GM11168 (cell line): Measurements from ENCODE around the gene SPTLC2.

Experiments
- in situ Hi-C: fragments of 300-500 bp; cut with MboI; formaldehyde crosslinking; loops from one replicate; pipeline ENCODE4 v1.12.0; 2022; ENCODE audit warnings: low sequenced_read_pairs; ENCODE audit not compliant: unreplicated experiment

Gene SPTLC2

DNA sequence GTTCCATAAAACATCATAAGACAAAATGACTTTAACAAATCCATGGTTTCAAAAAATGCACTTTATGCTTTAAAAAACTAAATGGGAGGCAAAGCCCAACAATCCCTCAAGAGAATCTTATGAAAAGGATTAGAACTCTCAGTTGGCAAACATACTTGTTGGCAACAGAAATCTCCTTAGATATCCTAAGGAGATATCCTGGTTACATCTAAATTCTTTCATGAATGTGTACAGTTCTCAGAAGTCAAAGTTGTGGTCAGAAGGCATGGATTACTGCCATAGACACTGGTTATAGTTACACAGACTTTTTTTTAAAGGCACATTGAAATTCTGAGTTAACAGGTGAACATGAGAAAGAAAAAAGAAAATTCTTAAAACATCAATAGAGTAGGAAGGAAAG lies 100.3 kb downstream of the SPTLC2 start:
- in situ Hi-C loops: no loop called here

DNA sequence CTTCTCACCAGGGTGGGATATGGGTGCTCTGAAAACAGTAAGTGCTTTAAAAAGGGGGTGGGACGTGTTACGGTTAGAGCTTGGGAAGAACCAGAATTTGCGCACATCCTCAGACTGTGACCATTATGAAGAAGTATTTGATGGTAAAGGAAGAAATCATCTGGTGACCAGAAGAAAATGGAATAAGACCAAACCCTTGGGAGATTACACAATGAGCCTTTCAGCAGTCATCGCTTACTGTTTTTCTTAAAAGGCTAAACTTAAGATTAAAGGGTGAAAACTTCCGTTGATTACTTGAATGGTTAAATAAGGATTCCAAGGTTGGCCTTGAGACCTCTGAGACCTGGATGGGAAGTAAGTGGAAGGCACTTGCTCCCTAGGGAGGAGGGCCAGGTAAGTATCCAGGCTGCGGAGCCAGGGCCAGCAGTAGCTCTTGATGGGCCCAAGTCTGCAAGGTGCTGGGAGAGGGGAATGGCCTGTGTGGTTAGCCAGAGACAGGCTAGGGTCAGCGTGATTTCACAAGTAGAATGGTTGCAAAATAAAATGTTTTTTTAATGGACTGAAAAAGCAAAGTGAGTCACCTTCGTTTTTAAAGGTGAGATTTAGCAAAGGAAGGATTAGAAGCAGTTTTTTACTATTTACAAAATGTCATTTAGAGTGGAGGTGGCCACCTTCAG lies 104.8 kb downstream of the SPTLC2 start:
- in situ Hi-C loops: no loop called here

DNA sequence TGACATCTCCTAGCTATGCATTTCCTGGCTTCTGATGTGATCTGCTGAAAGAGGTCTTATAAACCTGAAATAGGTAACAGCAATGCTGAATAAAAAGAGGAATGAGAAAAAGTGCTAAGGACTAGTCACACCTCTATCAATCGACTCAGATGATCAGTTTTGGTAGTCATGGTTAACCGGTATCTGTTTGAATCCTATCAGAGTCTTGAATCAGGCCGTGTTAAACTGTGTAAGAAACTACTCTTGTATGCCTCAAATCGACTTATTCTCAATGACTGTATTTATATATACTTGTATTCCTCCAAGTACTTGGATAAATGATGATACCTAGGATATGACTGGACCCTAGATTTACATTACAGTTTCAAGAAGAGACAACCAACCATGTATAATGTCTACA lies 107.1 kb downstream of the SPTLC2 start:
- in situ Hi-C loops: no loop called here

DNA sequence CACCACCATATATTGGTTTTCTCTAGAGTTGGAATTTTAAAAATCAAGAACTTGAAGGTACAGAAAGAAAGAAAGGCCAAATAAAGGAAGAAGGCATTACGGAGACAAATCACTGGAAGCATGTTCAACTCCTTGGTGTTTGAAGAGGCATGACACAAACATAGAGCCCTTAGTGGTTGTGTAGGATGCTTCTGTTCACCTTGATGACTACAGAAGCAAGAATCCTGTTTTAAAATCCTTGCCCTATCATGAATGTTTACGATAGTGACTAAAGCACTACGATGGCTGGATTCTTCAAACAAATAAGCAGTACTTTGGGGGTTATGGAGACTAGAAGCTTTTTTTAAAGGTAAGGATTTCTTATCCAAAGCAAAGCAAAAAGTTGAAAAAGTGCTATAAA lies 107.6 kb downstream of the SPTLC2 start:
- in situ Hi-C loops: no loop called here

DNA sequence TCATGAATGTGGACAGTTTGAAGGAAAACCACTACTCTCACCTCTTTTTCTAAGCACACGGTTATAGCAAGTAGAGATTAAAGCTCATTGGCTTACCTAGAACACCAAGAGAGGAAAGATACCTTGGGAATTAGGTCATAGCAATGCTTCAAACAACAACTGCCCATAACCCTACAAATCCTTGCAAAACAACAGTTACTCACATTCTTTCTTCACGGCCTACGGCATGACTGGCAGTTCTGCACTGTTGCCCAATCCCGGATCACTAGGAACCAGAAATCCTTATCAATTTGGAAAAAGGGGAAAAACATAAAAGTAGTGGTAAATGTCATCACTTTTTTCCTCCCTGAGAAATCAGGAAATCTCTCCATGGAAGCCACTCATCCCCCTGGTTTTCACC lies 108.2 kb downstream of the SPTLC2 start:
- in situ Hi-C loops: no loop called here

DNA sequence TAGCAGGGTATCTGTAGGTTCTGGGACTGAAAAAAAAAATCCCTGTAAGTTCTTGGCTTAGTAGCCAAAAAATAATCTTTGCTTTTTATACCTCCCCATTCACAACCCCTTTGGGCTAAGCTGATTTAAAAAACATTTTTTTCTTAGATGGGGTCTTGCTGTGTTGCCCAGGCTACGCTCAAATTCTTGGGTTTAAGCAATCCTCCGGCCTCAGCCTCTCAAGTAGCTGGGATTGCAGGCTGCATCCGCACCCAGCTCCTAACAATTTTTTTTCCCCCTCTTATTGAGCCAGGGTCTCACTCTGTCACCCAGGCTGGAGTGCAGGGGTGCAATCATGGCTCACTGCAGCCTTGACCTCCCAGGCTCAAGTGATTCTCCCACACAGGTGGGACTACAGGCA lies 108.7 kb downstream of the SPTLC2 start:
- in situ Hi-C loops: no loop called here

DNA sequence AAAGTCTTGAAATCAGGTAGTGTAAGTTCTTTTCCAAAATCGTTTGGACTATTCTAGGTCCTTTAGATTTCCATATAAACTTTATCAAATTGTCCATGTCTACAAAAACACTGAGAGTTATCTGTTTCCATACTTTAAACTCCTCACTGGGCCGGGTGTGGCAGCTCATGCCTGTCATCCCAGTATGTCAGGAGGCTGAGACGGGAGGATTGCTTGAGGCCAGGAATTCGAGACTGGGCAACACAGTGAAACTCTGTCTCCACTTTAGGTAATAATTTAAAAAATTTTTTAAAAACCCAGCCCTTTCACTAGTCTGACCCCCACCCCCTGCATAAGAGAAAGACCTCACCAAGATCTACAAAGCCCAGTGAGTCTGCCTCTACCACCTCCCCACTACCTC lies 111.4 kb downstream of the SPTLC2 start:
- in situ Hi-C loops: no loop called here

DNA sequence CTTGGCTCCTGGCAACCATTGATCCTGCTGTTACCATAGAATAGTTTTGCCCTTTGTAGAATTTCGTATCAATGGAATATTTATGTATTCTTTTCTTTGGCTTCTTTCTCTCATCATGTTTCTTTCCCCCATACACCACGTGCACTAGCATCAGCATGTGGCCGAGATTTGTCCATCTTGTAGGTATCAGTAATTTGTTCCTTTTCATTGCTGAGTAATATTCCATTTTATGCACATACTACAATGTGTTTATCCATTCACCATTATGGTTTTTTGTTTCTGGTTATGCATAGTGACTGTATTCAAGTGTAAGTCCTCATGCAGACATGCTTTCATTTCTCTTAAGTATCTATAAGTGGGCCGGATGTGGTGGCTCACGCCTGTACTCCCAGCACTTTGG lies 113.3 kb downstream of the SPTLC2 start:
- in situ Hi-C loops: no loop called here

DNA sequence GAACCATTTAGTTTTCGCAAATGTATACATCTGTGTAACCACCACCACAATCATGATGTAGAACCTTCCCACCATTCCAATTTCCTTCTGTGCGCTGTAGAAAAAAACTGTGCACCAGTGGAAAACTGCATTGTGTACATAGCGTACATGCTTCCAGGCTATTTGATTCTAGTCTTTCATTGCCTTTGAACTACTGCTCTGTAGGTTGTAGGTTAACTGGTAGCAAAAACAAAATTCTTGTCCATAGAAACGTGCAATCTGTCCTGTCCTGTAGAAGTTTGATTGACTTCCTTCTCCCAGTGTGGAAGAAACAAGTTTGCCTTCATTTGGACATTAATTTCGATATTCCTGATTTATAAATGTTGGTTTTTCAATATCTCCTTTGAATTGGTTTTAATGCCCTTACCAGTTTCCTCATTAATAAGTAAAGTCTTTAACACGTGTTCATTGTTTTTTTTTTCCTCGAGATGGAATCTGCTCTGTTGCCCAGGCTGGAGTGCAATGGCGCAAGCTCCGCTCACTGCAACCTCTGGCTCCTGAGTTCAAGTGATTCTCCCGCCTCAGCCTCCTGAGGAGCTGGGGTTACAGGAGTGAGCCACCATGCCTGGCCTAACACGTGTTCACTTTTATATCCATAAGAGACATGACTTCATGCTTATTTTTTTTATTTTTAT lies 114.2 kb downstream of the SPTLC2 start:
- in situ Hi-C loops: no loop called here

DNA sequence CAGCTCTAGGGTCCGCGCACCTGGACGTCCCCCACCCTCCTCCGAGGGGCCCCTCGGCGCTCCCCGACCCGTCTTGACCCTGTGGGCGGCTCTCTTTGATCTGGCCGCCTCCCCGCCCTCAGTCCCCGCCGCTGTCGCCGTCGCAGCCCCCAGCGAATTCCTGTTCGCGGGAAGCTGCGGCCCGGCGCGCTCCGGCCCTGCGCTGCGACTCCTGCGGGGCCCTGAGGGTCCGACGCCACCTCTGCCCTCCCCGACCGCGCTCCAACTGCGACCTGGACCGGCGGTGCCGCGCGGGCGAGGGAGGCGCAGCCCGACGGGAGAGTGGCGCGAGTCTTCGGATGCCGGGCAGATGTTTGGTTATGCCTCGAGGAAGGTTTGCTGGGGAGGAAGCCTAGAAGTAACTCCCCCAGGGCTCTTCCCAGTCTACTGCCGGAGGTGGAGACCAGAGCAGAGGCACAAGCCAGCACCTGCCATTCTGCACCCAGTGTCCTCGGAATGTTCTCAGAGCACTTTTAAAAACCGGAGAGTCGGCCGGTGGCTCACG lies 117.4 kb downstream of the SPTLC2 start:
- in situ Hi-C loops: no loop called here

DNA sequence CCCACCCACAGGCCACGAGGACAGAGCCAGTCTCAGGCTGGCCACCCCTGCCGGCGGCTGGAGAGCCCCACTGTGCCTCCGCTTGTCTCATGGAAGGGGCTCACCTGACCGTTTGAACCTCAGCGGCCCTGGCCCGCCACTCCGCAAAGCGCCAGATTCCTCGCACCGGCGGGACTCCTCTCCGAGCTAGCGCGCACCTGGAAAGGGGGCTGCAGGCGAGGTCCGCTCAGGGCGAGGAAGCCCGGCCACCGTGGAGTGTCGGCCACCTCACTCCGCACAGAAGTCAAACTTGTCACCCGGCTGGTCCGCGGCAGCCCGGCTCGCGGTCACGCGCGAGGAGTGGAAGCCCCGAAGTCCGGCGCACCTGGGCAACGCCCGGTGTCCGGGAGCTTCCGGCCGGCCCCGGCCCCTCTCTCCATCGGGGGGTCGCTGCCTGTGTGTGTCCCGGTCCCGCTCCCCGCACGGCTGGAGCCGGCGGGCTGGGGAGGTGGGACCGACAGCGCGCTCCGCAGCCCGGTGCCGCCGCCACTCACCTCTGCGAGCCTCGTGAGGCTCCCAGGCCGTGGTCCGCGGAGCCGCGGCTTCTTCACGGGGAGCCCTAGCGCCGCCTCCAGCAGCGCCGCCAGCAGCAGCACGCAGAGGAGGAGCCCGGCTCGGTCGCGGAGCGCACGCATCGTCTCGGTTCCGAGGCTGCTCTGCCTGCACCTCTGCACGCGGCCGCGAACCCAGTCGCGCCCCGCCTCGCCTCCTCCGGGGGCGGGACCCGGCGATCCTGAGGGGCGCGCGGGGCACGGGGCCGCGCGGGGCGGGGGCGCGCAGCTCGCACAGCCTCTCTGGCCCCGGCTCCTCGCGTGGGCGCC lies 118.1 kb downstream of the SPTLC2 start, which contains the start of gene ISM2:
Gene ISM2, minus strand, starts transcription at position 697 of the 860 bp plus-strand sequence. Its CDS starts 23 bp downstream, at position 674.
- in situ Hi-C loops: no loop called here

DNA sequence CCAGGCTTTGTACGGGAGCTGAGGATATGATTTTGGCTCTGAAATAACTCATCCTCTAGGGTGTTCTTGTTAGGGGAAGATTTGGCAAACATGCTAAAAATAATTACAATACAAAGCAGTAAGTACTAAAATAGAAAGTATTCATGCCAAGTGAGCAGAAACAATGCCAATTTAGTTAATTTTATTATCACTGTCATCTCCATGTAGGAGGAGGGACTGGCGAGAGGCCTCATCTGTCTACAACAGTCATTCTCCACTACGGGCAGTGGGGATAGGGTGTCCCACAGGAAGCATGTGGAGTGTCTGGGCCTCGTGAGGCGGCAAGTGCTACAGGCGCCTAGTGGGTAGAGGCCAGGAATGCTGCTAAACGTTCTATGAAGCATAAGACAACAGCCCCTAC lies 121.1 kb downstream of the SPTLC2 start:
- in situ Hi-C loops: no loop called here

DNA sequence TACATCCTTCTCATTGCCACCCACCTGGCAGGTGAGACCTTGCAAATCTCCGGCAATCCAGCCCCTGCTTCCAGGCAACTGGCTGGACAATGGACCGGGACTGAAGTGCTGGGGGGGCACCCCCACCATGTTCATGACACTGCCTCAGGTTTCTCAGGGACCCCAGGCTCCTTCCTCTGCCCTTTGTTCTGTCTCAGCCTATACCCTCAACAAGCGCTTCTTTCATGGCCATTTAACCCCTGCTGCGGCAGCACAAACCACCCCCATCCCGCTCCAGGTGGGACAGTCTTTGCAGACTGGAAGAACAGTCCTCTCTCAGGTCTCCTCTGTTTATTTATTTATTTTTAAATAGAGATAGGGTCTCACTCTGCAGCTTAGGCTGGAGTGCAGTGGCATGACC lies 125.4 kb downstream of the SPTLC2 start:
- in situ Hi-C loops: no loop called here

DNA sequence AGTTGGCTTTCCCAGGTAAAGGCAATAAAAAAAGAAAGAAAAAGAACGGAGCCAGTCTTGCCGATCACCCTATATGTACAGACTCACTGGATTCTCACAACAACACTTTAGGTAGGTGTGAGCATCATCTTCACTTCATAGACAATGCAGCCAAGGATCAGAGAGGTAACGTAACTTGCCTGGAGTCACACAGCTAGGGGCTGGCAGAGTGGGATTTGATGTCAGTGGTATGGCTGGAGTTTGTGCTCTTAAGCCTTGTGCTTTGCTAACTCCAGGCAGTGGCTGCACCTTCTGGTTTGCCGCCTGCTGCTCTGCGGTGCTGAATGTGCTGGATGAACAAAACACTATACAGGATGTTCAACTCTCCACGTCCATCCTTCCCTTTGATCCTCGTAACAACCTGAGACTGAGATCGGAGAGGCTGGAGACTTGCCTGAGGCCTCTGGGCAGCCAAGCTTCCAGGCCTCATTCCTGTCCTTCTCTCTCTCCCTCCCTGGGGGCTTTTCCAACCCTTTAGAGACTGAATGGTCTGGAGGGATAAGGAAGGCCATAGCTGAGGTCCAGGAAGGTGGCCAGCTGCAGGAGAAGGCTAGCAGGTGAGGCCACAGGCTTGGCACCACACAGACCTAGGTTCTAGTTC lies 126.0 kb downstream of the SPTLC2 start:
- in situ Hi-C loops: no loop called here

DNA sequence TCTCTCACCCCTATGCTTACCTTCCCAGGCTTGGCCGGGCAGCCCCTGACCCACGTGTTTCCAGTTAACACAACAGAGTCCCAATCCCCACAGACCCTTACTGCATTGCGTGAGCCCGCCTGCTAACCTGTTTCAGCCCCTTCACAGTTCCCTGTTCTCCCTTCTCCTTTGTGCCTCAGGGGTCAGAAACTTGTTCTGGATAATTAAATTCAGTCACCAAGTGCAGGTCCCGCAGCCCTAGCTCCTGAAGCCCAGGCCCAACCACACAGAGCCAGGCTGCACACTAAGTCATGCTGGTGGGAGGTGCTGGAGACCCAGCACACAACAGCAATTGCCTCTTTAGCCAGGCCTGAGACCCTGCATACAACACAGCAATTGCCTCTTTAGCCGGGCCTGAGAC lies 127.4 kb downstream of the SPTLC2 start:
- in situ Hi-C loops: no loop called here

DNA sequence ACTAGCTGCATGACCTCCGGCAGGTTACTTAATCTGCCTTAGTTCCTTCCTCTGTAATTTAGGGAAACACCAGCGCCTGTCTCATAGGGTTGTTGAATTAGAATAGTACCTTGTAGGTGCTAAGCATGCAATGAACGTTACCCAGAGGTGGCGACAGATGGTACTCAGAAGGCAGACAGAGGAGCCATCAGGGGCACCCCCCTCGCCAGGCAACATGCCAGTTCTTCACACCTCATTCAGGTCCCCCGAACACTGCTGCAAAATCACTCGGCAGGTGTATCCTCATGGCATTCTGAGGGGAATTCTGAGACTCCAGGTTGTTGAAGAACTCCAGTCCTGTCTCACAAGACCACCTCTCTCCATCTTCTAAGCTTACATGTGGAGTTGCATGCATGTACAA lies 127.9 kb downstream of the SPTLC2 start:
- in situ Hi-C loops: no loop called here

DNA sequence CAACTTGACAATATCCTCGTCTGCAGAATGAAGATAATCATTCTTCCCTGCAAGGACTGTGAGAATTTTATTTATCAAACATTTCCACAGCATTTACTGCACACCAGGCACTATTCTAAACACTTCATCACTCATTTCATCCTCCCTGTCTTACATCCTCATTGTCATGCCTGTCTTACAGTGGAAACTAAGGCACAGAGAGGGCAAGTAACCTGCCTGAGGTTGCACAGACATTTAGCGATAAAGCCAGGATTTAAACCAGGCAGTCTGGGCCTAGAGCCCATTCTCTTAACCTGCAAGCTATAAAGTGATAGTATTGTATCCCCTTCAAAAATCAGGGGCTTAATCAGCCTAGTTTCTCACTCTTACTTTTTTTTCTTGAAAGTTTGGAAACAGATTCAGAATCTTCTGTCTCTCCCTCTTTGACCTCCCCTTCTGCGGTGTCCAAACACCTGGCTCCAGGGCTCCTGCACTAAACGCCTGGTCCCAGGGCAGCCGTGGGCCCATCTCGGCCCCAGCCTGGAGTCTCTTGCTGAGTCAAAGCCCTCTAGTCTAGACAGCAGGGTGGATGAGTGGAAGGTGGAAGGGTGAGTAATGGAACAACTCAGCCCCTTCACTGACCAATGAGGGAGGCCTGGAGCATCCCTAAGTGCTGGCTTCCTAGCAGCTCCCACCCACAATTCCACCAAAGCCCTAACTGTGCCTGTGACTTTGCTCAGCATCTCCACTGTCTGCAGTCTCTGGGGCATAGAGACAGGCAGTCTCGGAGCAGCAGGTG lies 130.3 kb downstream of the SPTLC2 start:
- in situ Hi-C loops: no loop called here

DNA sequence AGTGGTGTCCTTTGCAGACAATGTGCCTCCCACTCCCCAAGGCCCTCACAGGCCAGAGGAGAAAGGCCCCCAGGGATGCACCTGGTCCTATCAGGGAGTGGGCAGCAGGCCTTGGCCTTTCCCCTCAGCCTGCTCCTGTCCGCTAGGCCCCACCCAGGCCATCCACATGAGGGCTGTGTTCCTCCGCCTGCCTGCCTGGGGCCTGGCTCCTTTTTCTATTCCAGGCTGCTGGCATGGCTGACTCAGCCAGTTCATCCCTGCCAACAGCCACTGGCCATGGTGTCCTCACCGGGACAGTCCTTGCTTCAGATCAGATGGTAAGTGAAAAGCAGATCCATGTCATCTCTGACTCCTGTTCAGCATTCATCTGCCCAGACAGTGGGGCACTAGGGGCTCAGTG lies 131.2 kb downstream of the SPTLC2 start:
- in situ Hi-C loops: no loop called here

DNA sequence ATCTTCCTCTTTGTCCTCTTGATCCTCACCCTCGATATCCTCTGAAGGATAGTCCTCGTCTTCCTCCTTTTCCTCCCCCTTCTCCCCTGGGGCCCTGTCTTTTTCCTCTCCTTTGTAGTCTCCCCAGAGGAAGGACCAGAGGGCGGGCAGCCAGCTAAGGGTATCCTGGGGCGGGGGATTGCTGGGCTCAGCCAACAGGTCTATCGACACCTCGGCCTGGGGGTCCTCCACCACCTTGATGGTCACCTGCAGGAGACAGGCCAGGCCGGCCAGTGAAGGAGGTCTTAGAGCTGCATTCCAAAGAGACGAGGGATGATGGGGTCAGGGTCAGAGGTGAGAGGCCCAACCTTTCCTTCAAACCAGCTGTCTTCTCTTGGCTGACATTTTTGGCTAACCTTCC lies 134.0 kb downstream of the SPTLC2 start:
- in situ Hi-C loops: no loop called here

DNA sequence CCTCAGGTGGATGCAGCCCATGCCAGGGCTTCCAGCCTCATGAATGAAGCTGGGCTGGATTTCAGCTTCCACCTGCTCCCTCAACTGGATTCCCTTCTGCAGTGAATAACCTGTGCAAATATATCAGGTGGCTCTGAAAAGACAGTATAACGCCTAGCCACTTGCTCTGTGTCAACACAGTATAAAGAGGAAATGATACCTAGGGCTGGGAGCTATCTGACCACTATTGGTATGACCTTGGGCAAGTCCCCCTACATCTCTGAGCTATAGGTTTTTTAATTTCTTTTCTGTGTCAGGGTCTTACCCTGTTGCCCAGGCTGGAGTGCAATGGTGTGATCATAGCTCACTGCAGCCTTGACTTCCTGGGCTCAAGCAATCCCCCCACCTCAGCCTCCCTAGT lies 137.6 kb downstream of the SPTLC2 start:
- in situ Hi-C loops: no loop called here
